GM15510 (cell line): Measurements from ENCODE around the gene RPRD1B.

ENCODE experiments used
- POLR2A ChIP-seq: IDR thresholded peaks from 3 replicates; pipeline ENCODE4 v1.6.1; 2011; ENCODE audit warnings: borderline replicate concordance; ENCODE audit not compliant: insufficient read length; ENCODE audit errors: extremely low read depth

The RPRD1B gene

GRCh38 chr20:38135651-38136420 lies 102.3 kb downstream of the RPRD1B start:
- TF ChIP-seq POLR2A: no peak

DNA sequence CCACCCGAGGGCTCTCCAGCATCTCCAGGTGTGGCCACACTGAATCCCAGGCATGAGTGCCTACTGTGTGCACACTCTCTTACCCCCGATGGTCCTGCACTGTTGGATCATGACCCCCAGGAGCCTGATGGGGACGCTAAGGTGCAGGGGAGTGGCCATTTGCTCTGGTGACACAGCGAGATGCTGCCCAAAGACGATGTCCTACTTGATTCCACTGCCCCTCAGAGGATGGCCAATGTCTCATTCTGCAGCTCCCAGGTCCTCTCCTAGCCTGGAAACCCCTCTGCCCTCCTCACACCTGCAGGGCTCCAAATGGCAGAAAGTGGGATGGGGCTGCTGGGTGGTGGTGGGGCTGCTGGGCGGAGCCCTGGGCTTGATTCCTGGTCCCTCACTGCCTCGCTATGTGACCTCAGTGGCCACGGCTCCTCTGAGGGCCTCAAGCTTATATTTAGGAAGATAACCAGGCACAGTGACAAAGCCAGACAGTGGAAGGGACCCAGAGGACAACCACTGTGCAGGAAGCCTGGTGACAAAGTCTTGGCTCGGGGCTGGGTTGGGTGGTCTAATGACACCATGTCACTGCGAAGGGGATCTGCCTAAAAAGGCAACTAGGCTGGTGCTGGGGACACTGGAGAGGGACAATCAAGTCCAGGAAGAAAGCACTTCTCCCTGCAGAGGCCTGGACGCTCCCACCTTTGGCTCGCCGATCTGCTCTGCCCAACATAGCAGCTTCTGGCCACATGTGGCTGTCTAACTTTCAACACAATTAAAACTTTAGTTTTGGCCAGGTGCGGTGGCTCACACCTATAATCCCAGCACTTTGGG lies 103.1 kb downstream of the RPRD1B start:
- no peak for TF ChIP-seq POLR2A

DNA sequence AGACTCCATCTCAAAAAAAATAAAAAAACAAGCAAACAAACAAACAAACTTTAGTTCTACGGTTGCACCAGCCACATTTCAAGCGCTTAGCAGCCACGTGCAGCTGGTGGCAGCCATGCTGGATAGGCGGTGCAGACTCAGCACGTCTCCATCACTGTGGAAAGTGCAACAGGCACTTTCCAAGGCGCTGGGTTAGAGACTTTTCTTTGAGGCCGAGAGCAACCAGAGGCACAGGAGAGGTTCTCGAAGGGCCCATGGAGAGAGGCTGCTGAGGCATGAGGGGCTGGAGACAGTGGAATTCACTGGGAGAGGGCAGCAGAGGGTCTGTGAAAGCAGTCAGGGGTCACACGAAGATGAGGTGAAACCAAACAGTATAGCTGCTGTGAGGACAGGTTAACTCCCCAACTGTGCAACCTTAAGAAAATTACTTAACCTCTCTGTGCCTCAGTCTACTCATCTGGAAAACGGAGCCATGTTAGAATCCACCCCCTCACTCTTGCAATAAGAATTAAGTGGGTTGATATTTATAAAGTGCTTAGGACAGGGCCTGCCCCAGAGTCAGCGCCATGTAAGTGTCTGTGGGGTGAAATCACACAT lies 104.0 kb downstream of the RPRD1B start:
- no peak for TF ChIP-seq POLR2A

DNA sequence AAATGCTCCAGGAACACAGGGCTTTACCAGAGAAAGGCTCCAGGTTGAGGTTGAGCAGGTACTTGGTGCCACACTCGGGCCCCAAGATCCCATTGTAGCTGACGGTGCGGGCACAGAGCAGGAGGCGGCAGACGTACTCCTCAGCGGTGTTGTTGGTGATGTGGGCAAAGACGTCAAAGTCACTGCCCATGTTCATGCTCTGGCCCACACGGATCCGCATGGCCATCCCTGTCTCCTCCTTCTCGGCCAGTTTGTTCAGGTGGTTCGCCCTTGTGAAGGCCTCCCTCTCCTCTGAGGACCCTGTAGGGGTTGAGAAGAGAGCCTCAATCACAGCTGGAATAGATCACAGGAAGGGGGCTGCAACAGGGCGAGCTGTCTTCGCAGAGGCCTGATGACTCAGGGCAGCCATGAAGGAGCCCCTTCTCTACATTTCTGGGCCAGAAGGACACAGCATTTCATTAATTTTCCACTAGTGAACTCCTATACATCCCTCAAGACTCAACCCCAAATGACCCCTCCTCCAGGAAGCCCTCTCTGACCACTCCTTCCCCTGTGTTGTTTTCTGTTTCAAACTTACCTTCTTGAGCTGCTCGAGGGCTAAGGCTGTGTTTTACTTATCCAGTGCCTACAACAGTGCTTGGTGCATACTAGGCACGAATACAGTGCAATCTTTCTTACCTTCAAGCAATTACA lies 104.7 kb downstream of the RPRD1B start:
- TF ChIP-seq POLR2A: no peak

GRCh38 chr20:38139156-38139912 lies 105.8 kb downstream of the RPRD1B start:
- TF ChIP-seq POLR2A: no peak

DNA sequence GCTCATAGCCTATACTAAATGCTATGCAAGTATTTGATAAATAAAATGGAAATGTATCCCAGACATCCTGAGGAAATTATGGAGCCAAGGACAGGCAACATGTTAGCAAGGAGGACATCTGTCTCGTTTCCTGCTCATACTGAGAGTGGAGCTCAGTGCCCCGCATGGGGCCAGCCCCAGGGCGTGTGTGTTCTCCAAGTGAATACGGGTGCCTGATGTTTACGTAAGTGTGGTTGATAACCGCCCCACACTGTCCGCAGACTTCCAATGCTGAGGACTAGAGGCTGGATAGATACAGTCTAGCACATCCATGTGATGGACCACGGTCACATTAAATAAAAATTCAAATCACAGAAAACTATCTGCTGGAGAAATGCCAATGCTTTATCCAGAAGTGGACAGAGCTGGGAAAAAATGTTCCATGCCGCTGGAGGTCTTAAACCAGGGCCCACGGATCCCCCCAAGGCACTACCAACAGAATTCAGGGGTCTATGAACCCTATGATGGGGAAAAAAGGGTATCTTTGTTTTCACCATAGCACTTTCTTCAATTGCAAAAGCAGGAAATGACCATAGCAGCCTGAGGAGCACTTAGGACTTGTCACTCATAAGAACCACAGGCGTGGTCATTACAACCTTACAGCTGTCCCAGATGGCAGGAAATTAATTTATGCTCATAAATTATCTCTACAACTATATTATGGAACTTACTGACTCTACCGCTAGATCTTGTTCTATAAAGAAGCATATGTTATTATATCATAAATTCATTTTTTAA lies 106.6 kb downstream of the RPRD1B start:
- no peak for TF ChIP-seq POLR2A

- no peak for TF ChIP-seq POLR2A
Observed at GRCh38 chr20:38141204-38141888, 107.8 kb downstream of the RPRD1B start.
